GM19023 (cell line): Measurements from ENCODE around the gene FILIP1L.

Experiments used
- ATAC-seq: cut with Tn5 transposase; IDR thresholded peaks from one replicate; pipeline ENCODE4 v1.9.1; 2021; ENCODE audit warnings: mild to moderate bottlenecking, moderate library complexity; ENCODE audit not compliant: unreplicated experiment

Gene FILIP1L

DNA sequence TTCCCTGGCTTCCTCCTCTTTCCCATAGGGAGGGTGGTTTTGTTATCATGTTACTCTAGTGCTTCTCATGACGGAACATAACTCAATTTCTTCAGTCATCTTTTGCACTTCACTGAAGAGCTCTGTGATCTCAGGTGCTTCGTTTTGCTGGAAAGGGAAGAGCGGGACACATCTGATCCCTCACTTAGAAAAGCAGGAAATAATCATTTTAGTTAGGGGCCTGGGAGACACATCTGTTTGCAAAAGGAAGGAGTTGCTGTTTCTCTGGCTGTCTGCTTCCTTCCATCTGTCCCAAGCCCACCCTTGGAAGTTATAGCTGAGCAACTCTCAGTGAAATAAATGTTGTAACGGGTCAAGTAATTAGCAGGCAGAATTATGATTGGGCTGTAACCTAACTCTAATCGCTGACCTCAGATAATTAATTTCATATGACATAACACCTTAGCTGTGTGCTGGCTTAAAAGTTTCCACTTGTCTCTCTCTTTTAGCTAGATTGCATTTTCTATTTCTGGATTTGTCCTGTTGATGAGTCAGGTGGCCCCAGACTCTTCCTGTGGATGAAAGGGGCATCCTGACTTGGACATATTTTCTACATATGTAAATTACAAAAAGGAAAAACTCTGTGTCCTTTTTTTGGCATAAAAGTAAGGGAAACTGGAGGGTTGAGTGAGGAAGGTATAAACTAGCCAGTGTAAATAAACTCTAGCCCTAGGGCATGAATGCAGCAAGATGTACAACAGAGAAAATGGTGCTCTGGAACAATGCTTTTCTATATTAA lies 11.0 kb upstream of the FILIP1L start:
- no peak for ATAC-seq

DNA sequence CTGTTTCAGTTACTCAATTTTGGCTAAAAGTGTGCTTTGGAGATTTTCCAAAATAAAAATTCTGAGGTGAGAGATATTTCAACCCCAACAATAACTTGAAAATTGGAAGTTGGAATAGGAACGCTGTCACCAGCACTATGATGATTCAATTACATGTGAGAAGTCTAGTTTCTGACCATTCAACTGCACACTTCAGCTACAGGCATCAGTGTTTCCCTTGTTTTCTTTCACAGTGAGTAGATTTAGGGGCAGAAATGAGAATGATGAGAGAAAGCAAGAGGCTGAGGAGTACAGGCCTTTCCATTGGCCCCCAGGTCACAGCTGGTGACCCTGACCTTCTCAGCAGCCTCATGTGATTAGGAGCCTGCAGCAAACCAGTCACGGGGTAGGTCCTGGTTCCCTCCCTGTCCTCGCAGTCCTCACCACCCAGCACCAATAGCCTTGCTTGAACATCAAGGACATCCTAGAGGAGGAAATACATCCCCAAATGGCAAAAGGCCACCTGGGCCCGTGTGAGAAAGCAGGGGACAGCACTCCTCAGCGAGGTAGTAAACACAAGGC lies 10.0 kb upstream of the FILIP1L start:
- ATAC-seq, result no peak

DNA sequence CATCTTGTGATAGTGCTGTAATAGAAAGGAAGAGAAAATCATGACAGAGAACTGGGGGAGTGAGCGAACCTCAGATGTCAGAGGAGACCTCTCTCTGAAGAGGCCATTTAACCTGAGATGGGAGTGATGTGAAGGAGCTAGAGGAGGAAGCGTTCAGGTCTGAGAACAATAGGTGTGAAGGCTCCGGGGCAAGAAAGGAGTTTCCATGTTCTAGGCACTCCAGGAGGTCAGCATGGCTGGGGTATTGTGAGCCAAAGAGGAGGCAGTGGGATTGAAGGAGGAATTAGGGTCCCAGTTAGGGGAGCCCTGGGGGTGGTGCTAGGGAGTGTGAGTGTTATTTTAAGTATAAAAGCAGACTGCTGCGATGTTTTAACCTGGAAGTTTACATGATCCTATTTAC lies 8.8 kb upstream of the FILIP1L start:
- no peak for ATAC-seq

DNA sequence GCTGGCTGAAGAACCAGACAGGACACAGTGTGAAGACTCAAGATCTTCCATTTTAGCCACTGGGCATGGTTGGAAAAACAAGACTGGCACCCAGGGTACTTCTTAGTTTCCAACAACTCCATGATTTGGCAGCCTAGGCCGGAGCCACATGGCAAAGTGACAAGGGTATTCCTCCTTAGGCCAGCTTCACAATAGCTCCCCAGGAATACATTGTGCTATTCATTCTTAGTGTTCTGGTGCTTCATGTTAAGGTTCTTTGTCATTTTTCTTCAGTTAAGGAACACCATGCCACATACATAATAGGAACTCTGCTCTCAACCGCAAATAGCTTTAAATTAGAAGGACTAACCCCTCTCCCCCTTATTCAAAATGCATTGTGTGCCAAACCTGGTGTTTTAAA lies 8.0 kb upstream of the FILIP1L start:
- no peak for ATAC-seq

DNA sequence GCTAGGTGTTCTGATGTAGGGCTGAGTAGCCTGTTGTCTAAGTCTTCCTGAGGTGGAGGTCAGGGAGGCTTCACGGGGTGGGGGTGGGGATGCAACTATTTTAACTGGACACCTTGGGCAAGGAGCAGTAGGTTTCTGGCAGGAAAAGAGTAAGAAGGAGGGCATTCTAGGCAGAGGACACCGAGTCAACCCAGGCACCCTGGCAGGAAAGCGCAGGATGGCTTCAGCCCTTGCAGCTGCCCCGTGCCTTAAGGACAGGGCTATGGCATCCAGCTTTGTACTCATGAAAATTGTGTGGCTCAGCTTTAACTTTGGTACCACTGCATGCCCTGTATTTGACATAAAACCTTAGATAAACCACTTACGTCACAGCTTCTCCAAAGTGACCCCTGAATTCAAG lies 6.4 kb upstream of the FILIP1L start:
- ATAC-seq, result no peak

DNA sequence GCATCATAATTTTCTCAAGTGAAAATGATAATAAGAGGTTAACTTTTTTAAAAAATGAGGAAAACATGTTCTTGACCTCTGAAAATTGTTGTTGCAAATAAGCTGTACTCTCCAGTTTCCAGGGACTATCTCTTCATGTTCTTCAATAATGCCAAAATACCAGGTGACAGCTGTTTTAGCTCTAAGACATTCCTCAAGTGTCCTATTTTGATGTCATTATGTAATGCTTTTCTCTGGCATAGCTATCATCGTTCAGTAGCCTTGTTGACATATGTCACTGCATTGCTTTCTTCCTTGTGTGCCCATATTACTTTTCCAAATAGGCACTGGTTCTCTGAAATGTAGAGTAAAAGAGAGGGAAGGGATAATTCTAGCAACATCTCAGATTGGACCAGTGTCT lies 5.7 kb upstream of the FILIP1L start:
- ATAC-seq, result no peak

DNA sequence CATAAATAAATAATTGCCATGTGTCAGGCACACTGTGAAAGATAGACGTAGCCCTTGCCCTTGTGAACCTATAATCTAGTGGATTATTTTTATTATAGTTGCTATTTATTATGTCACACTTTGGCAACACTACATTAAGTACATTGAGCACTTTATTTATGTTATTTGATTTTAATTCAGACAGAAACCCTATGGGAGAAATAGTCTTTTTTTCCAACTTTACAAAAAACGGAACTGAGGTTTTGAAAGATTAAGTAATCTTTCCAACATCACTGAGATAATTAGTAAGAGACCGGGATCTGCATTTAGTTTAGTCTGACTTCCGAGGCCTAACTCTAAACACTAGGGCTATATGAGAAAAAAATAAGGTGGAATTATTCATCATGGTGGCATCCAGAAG lies 2.8 kb upstream of the FILIP1L start:
- ATAC-seq, result no peak

DNA sequence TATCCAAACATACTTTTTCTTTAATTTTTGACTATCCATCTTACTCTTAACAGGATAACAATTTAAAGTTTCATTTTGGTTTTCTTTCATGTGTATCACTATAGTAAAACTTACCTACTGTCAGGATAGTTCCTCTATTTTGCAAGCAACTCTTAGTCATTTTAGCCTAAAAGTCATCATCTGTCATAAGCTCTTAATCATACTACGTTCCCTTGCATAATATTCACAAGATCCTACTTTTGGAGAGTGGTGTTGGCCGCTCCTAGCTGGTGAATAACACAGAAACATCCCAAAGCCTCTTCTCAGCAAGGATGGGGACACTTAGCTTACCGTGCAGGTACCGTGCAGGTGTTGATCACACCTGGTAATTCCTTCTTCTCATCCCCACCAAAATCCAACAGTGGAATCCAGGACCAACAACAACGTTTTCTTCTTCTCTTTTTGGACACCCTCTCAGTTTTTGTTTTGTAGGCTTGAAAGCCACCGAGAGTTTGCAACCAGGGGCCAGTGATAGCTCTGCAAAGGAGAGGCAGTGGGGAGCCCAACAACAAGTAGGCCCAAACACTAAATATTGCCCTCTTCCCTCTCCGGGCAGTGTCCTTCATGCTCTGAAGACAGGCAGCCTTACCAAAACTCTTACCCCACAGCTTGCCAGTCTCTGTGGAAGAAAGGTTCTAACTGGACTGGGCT lies 433 bp downstream of the FILIP1L start:
- no peak for ATAC-seq

DNA sequence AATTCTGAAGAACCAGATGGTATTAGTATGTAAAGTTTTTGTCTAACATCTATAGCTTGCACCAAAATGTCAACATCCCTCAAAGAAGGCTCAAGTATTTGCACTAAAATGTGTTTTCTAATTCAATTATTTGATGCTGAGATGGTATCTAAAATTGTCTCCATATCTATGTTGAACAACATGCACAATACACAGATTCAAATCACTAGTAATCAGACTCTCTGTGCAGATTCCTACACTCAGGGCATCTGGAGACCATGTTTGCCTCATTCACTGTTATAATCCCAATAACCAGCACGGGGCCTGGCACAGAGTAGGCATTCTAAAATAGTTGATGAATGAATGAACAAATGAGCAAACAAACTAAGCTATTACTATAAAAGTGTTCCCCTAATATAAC lies 2.6 kb downstream of the FILIP1L start:
- no peak for ATAC-seq

DNA sequence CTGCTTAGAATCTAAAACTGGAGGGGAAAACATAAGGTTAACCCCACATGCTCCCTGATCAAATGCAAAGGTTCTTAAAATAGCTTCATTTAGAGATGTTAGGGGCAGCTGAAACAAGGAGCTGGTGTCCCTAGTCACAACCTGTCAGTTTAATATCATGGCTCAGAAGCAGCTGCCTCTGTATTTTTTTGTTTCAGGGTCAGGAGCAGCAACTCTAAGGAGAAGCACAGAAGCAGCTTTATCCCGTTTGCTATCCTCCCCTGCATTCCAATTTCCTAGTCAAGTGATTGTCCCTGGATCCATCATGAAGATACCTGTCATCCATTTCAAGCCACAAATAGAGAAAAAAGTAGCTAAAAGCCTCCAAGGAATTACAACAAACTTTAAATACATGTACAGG lies 4.1 kb downstream of the FILIP1L start:
- no peak for ATAC-seq

DNA sequence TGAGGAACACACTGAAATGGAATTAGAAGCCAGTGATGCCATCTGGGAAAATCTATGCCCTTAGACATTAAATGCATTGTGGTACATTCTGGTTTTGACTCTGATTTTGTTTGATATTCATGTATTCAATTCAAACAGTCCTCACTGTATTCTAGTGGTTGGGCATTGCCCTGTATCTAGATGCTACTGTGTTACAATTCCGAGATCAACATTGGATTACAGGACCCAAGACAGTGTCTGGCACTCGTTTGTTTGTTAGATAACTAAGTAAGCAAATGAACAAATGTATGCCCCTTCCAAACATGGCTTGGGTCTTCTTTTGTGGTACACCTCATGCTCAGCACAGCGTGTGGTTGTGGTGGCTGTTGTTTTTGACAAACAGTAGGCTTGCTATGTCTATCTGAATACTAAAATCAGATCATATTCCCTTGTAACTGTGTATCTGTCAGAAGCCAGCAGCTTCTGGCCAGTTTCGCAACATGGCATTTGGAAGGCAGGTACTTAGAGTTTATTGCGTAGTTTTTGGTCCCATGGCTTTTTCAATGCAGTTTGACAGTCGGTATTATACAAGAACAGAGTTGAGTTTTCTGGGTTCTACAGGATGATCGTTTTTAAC lies 5.7 kb downstream of the FILIP1L start:
- no peak for ATAC-seq

DNA sequence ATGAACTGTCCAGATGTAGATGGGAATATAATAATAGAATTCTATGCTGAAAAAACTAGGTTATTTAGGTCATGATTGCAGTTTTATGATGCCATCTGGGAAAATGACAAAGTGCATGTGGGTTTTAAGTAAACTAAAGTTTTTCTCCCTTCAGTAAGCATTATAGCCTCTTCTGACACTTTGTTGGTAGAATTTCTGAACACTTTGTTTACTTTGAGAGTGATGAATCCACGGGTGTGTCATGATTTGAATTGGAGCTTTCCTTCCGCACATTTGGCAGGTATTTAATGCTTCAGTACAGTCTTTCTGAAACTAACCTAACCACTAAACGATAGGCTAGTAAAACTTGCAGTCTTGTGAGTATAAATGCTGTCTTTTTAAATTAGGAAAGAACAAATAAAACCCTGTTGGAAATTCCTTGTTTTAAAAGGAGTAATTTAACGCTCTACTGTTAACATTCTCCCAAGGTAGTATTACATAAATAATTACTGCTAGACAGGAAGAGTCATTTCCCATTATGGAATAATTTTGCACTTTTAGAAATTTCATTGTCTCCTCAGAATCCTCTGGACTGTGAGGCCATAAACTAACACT lies 7.0 kb downstream of the FILIP1L start:
- no peak for ATAC-seq

DNA sequence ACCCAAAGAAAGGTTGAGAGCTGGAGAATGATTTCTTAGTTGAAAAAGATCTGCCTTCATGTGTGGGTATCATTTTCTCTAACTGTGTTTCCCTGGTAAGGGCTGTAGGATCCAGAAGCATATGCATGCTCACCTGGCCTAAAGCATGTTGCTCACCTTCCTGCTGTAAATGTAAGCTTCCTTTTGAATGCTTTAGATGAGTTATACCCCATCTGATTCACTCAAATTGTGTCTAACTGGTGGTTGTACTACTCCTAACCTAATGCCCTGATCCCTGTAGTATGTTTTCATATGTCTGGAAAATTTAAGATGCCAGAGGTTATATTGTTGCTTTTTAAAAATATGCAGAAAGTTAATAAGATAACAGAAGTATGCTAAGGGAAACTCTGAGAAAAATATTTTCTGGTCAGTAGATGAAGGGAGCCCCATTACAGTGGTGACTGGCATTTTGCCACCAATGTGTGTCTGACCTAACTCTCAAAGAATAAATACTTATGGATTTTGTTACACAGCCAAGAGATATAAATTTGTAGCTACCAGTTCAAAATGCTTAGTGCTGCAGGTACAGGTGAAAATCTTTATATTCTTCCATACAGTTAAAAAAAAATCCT lies 7.7 kb downstream of the FILIP1L start:
- no peak for ATAC-seq

DNA sequence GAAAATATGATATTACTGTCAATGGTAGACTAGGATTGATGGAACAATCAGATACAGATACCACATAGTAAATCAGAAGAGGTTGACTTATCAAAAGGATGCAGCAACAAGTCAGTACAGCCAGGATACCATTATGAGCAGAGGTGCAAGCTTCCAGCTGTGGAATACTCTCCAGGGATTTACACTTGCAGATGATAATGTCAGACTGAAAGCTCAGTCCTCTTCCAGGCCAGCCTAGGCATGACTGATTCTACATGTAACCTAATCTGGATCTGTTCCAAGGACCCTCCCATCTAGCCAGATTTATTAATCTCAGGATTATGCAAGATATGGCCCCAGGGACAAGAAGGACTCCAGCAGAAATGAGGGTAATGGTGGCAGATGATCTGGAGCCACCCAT lies 8.2 kb downstream of the FILIP1L start:
- ATAC-seq, result no peak

DNA sequence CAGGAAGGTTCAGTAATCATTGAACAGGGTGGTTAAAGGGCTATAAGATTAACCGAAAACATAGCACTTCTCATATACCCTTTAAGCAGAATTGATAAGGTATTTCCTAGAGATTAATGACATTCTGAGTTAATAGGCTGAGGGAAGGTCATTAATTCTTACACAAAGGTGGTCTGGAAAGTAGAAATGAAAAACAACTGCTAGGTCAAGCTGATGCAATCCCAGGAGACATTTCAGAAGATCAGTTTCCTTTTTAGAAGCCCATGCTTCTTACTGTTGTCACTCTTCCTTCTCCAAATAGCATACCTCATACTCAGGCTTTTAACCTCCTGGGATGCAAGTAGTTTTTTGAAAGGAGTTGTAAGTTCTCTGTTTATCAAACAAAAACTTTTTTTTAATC lies 8.8 kb downstream of the FILIP1L start:
- no peak for ATAC-seq

DNA sequence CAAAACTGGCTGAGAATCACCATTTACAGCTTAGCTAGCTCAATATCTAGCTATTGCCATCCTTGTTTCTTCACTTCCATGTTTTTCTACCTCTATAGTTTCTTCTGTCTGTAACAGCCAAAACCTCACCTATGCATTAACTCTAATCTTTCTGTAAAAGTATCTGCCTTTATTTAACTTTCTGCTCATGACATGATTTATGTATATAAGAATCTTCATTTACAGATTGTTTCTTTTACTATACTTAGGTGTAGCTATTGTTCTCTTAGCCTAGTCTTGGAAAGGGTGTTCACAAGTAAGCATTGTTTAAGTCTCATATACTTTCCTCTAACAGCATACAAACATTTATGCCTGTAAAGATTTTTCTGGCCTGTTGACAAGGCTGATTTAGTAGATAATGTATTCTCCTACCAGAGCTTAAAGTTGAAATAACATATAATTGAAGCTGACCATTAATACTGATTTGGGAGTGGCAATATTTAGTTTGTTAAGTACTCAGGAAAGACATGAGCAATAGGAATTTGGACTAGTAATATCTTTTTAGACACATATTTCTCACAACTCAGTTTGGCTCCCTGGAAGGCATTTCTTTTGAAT lies 9.4 kb downstream of the FILIP1L start:
- ATAC-seq, result no peak

DNA sequence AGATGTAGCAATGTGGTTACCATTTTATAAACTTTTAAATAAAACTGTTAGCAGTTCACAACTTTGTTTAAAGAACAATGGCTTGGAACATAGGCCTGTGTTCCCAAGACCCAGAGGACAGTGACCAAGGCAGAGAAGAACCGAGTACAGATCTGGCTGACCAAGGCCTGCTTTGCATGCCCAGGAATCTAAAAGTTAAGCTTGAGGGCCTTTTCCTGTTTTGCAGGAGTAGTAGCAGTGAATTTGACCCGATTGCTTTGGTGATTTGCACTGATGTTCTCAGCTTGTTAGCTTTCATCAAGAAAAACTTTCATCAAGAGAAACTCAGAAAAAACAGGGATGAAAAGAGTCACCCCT lies 9.9 kb downstream of the FILIP1L start:
- ATAC-seq, result peak; percentile 44

DNA sequence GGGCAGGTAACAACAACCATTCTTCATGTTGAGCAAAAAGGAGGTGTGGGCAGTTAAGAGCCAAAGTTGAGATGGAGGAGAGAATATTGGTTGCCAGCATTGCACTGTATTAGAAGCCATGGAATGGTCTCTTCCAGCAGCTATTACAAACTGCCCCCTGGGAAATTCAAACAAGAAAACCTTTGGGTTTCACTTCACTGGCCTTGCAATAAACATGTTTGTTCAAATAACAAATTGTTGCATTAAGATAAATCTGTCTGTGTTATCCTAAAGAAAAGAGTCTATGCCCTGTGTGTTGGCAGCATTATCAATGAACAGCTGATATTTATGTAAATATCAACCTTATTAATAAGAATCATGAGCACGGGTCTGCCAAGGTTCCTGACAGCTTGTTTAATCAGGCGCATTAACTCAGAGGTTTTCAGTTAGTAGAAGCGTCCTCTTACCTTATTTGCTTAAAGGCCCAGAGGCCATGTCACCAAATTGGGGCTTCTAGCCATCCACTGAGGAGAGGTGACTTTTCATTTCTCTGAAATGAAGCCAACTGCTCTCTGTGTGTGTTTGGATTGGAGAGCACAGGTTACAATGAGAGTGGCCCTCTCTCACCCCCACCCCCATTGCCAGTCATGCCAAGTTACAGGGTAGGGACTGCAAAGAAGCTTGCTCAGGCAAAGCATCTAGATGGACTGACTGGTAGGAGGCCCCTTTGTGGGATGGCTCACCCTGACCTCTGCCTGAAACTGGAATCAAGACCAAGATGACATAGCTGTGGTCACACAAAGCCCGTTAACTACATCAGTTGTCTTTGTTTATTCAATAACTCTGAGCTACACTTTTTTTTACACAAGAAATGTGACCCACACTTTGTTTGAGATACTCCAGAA lies 10.5 kb downstream of the FILIP1L start:
- peak; percentile 89 for ATAC-seq

DNA sequence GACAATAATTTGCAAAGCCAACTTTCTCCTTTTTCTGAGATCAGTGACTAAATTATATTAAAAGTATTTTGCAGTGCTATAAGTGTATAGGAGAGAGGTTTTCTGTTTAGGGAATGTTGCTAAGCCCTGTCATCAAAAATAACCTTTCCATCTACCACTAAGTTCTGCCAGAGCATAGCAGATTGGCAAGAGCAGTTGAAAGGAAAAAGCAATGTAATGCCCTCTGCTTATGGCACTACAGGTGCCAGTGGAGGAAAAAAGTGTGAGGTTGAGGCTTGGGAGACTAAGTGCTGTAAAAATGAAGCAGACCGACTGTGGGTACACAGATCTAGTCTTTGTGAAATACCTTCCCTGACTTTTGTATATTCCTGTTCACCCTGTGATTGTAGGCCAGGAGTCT lies 11.5 kb downstream of the FILIP1L start:
- ATAC-seq, result no peak

DNA sequence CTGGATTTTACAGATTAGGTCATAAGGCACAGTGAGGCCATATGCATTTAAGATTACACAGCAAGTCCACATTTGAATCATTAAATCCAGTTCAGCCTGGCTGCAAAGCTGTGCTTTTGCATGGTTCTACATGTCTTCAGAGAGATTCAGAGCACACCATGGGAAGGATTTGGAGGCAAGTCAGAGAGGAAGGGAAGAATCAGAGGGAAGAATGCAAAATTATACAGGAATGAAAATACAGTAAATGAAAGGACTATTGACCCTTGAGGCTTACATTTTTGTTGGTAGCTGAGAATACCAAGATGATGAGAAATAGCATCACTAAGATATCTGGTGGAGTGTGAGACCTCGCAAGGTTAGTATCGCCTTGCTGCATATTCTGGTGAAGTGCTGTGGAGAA lies 13.9 kb downstream of the FILIP1L start:
- no peak for ATAC-seq
